Omental fat pad (tissue), 4 donors: ENCODE data around the gene CPLANE1. TPM values are rescaled to one million over a fixed set of nuclear protein-coding genes. Genes with fewer than 3 reads are reported as not detected.
"Not testable (repeated sequence)": the region's sequence is repeated elsewhere in the genome, so short reads cannot be mapped to it uniquely, and the experiment has no call there.

Experiments
- ATAC-seq: fragments of 150-250 bp; one replicate; pipeline ENCODE4 v1.9.1; 2016; ENCODE audit warnings: mild to moderate bottlenecking, moderate library complexity; ENCODE audit not compliant: low FRiP score
- DNase-seq: peaks from one replicate; pipeline ENCODE4 v3.0.0-alpha.2; 2019; ENCODE audit warnings: low spot score
- total RNA-seq, 4 donors: library from RNA; depleted of rRNA; stranded (reverse); fragments of >200 nt; gene quantifications; one replicate each; pipeline ENCODE4 v1.1.0, GENCODE V29; 2016
- TF ChIP-seq, protein P1 (sequence below), 3 donors: fragments of 450-650 bp; IDR thresholded peaks; one replicate each; pipeline ENCODE4 v1.5.1; 2016 to 2017; ENCODE audit warnings: antibody characterized with exemption in 3 of 3, mild to moderate bottlenecking in 3 of 3, moderate library complexity in 2 of 3

The CPLANE1 gene
- total RNA-seq, 4 donors from 2014 or later, result 15.9 to 32.6 (median 27.1) TPM

DNA sequence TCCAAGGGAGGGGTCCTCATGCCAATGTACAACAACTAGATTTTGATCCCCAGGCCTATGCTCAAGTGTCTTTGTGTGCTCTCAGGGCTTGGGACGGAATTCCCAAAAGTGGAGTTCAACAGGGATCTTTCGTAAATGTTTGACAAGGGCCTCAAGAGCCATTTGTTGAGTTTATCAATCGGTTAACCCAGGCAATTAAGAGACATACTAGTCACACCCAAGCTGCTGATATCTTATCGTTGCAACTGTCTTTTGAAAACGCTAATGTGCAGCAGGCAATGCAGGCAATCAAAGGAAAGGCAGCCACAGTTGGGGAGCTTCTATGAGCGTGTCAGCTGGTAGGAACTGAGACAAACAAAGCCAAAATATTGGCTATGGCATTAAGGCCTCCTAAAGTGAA, 161.2 kb downstream of the CPLANE1 start:
- ATAC-seq (no peak), DNase-seq (no peak)
- TF ChIP-seq, protein P1, sequence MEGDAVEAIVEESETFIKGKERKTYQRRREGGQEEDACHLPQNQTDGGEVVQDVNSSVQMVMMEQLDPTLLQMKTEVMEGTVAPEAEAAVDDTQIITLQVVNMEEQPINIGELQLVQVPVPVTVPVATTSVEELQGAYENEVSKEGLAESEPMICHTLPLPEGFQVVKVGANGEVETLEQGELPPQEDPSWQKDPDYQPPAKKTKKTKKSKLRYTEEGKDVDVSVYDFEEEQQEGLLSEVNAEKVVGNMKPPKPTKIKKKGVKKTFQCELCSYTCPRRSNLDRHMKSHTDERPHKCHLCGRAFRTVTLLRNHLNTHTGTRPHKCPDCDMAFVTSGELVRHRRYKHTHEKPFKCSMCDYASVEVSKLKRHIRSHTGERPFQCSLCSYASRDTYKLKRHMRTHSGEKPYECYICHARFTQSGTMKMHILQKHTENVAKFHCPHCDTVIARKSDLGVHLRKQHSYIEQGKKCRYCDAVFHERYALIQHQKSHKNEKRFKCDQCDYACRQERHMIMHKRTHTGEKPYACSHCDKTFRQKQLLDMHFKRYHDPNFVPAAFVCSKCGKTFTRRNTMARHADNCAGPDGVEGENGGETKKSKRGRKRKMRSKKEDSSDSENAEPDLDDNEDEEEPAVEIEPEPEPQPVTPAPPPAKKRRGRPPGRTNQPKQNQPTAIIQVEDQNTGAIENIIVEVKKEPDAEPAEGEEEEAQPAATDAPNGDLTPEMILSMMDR (IDR thresholded peaks at IDR 0.05), result no peak

DNA sequence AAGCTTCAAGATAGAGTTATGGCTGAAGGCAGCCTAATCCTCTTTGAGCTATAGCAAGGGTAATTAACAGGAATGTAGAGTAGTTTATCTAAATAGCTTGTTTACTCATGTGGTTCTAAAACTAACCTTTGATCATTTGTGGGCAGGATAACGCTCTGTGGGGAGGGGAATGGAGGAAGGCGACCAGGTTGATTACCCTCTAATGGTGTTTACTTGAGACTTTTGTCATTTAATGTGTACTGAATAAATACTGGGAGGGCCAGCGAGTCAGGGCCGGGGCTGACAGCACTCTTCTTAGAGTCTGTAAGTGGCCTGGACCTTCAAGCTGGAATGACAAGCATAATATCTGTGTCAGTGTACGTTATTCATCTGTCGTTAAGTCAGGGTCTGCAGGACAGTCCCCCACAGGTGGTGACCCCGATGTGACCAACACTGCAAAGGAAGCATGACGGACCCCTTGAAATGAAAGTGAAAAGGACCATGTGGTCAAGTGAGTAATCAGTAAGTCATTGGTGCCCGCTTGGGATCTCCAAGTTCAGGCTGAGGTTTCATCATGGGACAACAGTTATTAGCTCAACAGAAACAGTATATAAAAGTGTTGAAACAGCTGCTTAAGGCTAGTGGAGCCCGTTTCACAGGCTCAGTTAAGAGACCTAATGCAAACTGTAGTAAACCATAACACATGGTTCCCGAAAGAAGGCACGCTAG, 162.6 kb downstream of the CPLANE1 start:
- no peak for ATAC-seq
- no peak for DNase-seq
- TF ChIP-seq, protein P1 (IDR thresholded peaks at IDR 0.05), result no peak

DNA sequence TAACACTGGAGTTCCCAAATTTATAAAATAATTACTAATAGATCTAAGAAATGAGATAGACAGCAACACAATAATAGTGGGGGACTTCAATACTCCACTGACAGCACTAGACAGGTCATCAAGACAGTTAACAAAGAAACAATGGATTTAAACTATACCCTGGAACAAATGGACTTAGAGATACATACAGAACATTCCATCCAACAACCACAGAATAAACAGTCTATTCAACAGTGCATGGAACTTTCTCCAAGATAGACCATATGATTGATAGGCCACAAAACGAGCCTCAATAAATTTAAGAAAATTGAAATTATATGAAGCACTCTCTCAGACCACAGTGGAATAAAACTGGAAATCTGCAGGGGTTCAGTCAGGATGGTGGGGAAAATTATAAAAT, 163.2 kb downstream of the CPLANE1 start:
- not testable (repeated sequence) for ATAC-seq, DNase-seq

DNA sequence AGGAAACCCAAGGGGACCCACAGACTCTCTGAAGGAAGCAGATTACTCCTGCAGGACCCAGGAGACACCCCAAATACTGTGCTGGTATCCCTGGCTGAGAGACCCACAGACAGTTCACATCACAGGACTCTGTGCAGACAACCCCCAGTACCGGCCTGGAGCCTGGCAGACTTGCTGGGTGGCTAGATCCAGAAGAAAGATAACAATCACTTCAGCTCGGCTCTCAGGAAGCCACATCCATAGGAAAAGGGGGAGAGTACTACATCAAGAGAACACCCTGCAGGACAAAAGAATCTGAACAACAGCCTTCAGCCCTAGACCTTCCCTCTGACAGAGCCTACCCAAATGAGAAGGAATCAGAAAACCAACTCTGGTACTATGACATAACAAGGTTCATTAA, 166.2 kb downstream of the CPLANE1 start:
- DNase-seq, ATAC-seq: not testable (repeated sequence)

DNA sequence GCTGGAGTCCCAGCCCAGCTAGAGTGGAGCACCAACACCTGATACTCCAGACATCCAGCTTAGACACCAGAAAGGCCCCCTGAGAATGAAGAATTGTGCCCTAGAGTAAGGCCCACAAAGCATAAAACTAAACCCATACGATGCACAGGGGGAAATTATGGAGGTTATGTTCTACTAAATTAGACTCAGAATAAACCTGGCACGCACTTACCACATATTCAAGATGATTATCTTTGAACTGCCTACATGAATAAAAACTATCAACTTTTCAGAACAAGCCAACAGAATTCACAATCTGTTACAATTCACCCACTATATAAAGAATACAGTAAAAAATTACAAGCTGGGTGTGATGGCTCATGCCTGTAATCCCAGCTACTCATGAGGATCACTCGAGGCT, 168.5 kb downstream of the CPLANE1 start:
- ATAC-seq (no peak), DNase-seq (no peak)
- TF ChIP-seq, protein P1 (IDR thresholded peaks at IDR 0.05), result no peak

DNA sequence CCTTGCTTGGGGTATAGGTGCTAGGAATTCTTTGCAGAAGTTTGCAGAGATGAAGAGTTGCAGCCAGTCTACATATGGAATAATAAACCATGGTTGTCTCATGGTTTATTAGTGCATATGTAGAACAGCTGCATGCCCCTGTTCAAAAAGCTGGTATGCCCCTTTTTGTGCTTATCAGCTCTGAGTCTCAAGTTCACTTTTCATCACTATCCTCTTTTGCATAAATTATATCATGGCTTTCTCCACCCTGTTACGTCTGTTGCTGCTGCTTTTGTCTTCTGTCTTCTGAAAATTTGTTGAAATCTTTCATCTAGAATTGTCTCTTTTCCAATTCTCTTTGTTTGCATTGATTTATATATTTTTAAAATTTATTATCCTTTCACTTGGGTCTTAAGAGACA, 172.0 kb downstream of the CPLANE1 start:
- ATAC-seq, result no peak
- no peak for DNase-seq
- TF ChIP-seq, protein P1 (IDR thresholded peaks at IDR 0.05), result no peak

DNA sequence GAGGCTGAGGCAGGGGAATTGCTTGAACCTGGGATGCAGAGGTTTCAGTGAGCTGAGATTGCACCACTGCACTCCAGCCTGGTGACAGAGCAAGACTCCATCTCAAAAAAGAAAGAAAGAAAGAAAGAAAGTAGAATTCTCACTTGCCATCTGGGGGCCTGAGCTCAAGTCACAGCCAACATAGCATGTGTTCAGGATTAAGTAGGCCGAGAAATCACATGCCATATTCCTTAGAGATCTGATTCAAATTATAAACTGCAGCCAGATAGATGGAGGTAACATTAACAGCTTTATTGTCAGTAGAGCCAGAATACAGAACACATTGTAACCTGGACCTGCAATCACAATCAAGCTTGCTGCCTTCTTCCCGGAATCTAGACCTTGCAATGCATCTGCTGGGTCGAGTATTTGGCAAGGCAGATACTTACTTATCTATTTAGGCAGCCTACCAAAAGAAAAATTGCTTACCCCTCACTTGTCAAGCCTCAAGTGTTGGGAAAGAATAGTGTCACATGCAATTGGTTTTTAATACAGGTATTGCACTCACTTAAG, 173.7 kb downstream of the CPLANE1 start:
- TF ChIP-seq, protein P1 (IDR thresholded peaks at IDR 0.05), result no peak
- no peak for ATAC-seq
- no peak for DNase-seq

DNA sequence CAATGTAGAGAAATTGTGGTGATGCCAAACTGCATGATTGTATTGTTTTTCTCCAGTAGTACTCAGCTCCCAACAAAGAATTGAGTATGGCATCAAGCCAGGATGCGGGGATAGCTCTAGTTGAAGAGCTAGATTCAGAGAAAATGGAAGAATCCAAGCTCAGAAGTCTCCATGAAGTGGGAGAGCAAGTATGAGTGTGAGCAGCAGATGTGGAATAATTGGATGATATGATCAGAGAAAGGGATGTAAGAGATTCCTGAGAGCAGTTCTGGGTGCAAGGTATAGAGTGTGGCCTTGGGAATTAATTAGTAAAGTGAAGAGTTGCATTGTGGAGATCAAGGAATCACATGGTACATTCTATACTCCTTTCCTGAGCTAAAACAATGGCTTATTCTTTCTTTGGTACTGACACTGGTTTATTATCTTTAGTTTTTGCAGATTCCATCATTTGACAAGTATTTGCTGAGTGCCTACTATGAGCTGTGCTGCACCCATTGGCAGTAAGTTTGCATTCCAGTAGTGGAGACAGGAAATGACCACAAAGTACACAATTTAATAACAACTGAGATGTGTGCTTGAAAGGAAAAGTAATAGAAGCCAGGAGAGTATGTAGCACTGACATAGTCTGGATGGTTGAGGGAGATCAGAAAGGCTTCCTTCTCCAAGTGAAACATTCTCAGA, 177.1 kb downstream of the CPLANE1 start:
- ATAC-seq, result no peak
- TF ChIP-seq, protein P1 (IDR thresholded peaks at IDR 0.05), result no peak

More for the DNA sequence above, 177.1 kb downstream of the CPLANE1 start:
- no peak for DNase-seq
